AG09309 (cell line): ENCODE results near the gene SLC26A9.

Source experiments
- DNase-seq: peaks from one replicate; pipeline ENCODE4 v3.0.0-alpha.2; 2010; ENCODE audit warnings: low read depth
- H3K4me3 ChIP-seq: 2 replicates; pipeline ENCODE4 v1.5.1; 2011; ENCODE audit warnings: mild to moderate bottlenecking, low read depth, low read length, moderate library complexity; ENCODE audit not compliant: control insufficient read depth
- CTCF ChIP-seq: IDR thresholded peaks from 2 replicates; pipeline ENCODE4 v1.5.1; 2011; ENCODE audit warnings: mild to moderate bottlenecking, low read depth, low read length, inconsistent platforms; ENCODE audit not compliant: insufficient read depth, control insufficient read depth; ENCODE audit errors: missing control alignments

SLC26A9 gene

GRCh38 chr1:205986861-205987260 is 43.6 kb upstream of the SLC26A9 start:
- TF ChIP-seq CTCF, result no peak
- DNase-seq, result no peak
- no peak overlapping the region for H3K4me3 ChIP-seq

GRCh38 chr1:205986292-205986691 is 43.0 kb upstream of the SLC26A9 start:
- H3K4me3 ChIP-seq, result no peak overlapping the region
- TF ChIP-seq CTCF, result peak; percentile 13
- no peak for DNase-seq

GRCh38 chr1:205985330-205986005 is 42.2 kb upstream of the SLC26A9 start:
- no peak for DNase-seq
- H3K4me3 ChIP-seq, result no peak overlapping the region
- TF ChIP-seq CTCF, result no peak

GRCh38 chr1:205983925-205984725 is 40.9 kb upstream of the SLC26A9 start:
- H3K4me3 ChIP-seq, result no peak overlapping the region
- DNase-seq, result no peak
- peak; percentile 87 for TF ChIP-seq CTCF

- no peak overlapping the region for H3K4me3 ChIP-seq
- DNase-seq, result no peak
- no peak for TF ChIP-seq CTCF
These were observed 38.0 kb upstream of the SLC26A9 start for GRCh38 chr1:205981257-205981656.

GRCh38 chr1:205980237-205980870 is 37.1 kb upstream of the SLC26A9 start:
- DNase-seq, result no peak
- no peak overlapping the region for H3K4me3 ChIP-seq
- no peak for TF ChIP-seq CTCF
